ENCODE measurements around the gene LIPC. TPM values are rescaled to one million over a fixed set of nuclear protein-coding genes. Genes with fewer than 3 reads are reported as not detected.

The LIPC gene
- total RNA-seq, 2 donors from 2014 or later = not detected

DNA sequence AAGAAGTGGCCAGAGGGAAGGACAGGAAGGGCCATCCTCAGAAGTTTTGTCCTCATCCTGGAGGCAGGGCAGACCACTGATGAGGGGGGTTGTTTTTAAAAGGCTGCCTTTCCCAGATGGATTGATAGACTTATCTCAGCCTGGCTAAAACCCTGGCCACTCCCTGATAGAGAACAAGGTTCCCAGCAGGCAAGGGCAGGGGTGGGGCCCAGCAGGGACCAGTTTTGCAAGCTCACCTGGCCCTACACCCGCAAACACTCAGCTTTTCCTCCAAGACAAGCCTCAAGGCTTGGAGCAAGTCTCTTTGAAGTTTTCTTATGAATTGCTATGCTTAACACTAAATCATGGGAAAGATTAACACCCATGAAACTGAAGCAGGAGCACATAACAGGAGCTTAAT is 9.1 kb downstream of the LIPC start:
- DNase-seq (ENCODE audit: low spot score) (no peak), ATAC-seq (ENCODE audit: insufficient number of reproducible peaks, low FRiP score, low read depth) (no peak)
- Histone ChIP-seq H3K27ac (peak overlapping the region; percentile 57 to 63), H3K27me3 (replicated peaks; ENCODE audit: insufficient read depth) (no peaks in the 10 kb centered on the region), H3K4me3 (no peak overlapping the region), H3K9me3 (no peaks in the 10 kb centered on the region), H3K4me1 (ENCODE audit: control insufficient read depth in 1 of 2, low read depth in 2 of 2) (peaks cover 16 to 26% of the 10 kb centered on the region in 2 donors), H3K36me3 (no peaks in the 10 kb centered on the region)
- TF ChIP-seq, protein P1, sequence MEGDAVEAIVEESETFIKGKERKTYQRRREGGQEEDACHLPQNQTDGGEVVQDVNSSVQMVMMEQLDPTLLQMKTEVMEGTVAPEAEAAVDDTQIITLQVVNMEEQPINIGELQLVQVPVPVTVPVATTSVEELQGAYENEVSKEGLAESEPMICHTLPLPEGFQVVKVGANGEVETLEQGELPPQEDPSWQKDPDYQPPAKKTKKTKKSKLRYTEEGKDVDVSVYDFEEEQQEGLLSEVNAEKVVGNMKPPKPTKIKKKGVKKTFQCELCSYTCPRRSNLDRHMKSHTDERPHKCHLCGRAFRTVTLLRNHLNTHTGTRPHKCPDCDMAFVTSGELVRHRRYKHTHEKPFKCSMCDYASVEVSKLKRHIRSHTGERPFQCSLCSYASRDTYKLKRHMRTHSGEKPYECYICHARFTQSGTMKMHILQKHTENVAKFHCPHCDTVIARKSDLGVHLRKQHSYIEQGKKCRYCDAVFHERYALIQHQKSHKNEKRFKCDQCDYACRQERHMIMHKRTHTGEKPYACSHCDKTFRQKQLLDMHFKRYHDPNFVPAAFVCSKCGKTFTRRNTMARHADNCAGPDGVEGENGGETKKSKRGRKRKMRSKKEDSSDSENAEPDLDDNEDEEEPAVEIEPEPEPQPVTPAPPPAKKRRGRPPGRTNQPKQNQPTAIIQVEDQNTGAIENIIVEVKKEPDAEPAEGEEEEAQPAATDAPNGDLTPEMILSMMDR (IDR thresholded peaks at IDR 0.05) = no peak

DNA sequence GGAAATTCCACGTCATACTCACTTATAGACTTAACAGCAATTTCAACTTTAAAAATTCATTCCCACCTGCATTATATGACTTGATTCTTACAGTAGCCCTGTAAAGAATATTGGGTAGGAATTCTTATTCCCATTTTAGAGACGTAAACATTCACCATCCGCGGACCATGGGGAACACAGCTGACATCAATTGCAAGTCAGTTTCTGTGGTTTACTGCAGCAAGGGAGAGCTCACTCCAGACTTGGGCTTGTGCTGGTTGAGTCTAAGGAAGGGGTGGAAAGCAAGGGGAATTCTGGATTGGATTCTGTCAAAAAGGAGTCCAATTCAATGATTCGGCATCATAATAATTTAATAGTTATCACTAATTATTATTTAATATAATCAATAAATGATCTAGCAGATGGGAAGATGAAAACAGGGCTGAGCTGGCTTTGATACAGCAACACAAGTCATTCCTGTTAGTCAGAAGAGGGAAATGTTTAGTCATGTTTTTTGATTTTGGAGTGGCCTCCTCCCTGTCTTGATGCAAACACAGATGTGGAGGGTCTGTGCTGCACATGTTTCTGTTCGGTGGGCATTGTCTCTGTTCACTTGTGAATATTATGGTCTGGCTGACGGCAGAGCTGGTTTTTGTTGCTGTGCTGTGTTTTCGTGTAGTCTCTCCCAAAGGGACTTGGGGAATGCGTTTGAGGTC is 9.7 kb downstream of the LIPC start:
- no peaks in the 10 kb centered on the region for H3K27me3 ChIP-seq (replicated peaks; ENCODE audit: insufficient read depth)
- H3K27ac ChIP-seq = peak overlapping the region in 1 of 2 donors; percentile 57
- no peak for ATAC-seq (ENCODE audit: insufficient number of reproducible peaks, low FRiP score, low read depth)
- no peak for DNase-seq (ENCODE audit: low spot score)
- no peaks in the 10 kb centered on the region for H3K36me3 ChIP-seq
- TF ChIP-seq, protein P1 (IDR thresholded peaks at IDR 0.05) = no peak
- no peak overlapping the region for H3K4me3 ChIP-seq
- no peaks in the 10 kb centered on the region for H3K9me3 ChIP-seq
- H3K4me1 ChIP-seq (ENCODE audit: control insufficient read depth in 1 of 2, low read depth in 2 of 2) = peaks cover 16 to 26% of the 10 kb centered on the region in 2 donors

DNA sequence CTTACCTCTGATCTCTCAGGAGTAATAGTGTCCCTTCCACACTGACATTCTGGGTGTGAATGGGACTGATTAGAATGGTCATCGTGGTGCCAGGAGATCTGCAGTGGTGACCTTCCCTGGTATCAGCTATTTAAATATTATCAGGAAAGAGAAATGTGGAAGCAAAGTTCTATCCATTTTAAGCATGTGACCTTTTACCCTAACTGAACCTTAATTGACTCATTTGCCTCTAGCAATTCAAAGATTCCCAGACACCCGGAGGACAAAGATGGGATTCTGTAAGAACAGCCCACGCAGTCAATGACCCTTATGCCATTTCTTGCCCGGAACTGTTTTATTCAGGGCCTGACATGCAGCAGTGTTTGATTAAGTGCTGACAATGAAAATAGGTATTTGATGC is 10.3 kb downstream of the LIPC start:
- Histone ChIP-seq H3K9me3 (no peaks in the 10 kb centered on the region), H3K27ac (no peak overlapping the region), H3K4me3 (no peak overlapping the region), H3K36me3 (no peaks in the 10 kb centered on the region), H3K4me1 (ENCODE audit: control insufficient read depth in 1 of 2, low read depth in 2 of 2) (peaks cover 16 to 32% of the 10 kb centered on the region in 2 donors), H3K27me3 (replicated peaks; ENCODE audit: insufficient read depth) (no peaks in the 10 kb centered on the region)
- TF ChIP-seq, protein P1 (IDR thresholded peaks at IDR 0.05) = no peak
- ATAC-seq (ENCODE audit: insufficient number of reproducible peaks, low FRiP score, low read depth) = no peak
- DNase-seq (ENCODE audit: low spot score) = no peak

DNA sequence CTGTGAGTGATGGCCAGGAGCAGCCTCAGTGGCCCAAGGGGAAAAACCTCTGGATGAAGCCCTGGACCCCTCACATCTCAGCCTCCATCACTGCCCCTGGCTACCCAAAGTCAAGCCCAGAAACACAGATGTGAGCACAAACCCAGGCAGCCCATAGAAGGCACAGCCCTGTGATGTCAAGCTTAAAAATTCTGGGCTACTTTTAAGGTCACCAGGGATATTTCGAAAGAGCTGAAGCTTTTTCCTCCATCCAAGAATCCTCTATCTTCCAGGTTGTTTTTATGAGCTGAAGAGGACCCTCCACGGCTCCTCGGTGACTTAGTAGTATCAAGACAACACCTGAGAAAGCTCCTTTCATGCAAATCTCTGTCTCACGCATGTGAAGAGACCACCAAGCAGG is 11.5 kb downstream of the LIPC start:
- Histone ChIP-seq H3K4me3 (no peak overlapping the region), H3K9me3 (no peaks in the 10 kb centered on the region), H3K4me1 (ENCODE audit: control insufficient read depth in 1 of 2, low read depth in 2 of 2) (peaks cover 23 to 44% of the 10 kb centered on the region in 2 donors), H3K36me3 (no peaks in the 10 kb centered on the region), H3K27ac (no peak overlapping the region), H3K27me3 (replicated peaks; ENCODE audit: insufficient read depth) (no peaks in the 10 kb centered on the region)
- TF ChIP-seq, protein P1 (IDR thresholded peaks at IDR 0.05) = no peak
- DNase-seq (ENCODE audit: low spot score) (no peak), ATAC-seq (ENCODE audit: insufficient number of reproducible peaks, low FRiP score, low read depth) (no peak)

DNA sequence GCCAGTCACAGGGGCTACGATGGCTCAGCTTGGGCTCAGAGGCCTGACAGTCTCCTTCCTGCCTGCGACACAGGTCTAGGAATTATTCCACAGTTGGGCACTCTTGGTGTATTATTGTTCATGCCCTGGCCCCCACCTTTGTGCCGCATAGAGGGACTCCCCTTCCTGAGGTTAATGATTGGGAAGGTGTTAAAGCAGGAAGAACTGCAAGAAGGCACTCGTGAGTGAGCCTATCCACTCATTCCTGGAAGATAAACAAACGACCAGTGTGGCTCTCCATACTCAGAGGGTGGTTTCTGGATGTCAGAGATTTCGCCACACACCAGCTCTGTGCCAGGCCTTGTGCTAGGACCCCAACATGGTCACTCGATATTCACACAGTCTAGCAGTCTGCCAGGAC is 12.3 kb downstream of the LIPC start:
- TF ChIP-seq, protein P1 (IDR thresholded peaks at IDR 0.05) = no peak
- ATAC-seq (ENCODE audit: insufficient number of reproducible peaks, low FRiP score, low read depth) (no peak), DNase-seq (ENCODE audit: low spot score) (no peak)
- H3K9me3 ChIP-seq = no peaks in the 10 kb centered on the region
- H3K27me3 ChIP-seq (replicated peaks; ENCODE audit: insufficient read depth) = no peaks in the 10 kb centered on the region
- peaks cover 24 to 44% of the 10 kb centered on the region in 2 donors for H3K4me1 ChIP-seq (ENCODE audit: control insufficient read depth in 1 of 2, low read depth in 2 of 2)
- H3K36me3 ChIP-seq = no peaks in the 10 kb centered on the region
- H3K27ac ChIP-seq = no peak overlapping the region
- H3K4me3 ChIP-seq = no peak overlapping the region

Measured in thoracic aorta (tissue), 2 donors.